Retinal pigment epithelial cell (primary cell): ENCODE results near the gene SMKR1.
"Not testable (repeated sequence)": the region's sequence is repeated elsewhere in the genome, so short reads cannot be mapped to it uniquely, and the experiment has no call there.

ENCODE experiments used
- DNase-seq: peaks from one replicate; pipeline ENCODE4 v3.0.0-alpha.2; 2010; ENCODE audit warnings: low read depth
- H3K4me3 ChIP-seq: 2 replicates; pipeline ENCODE4 v1.5.1; 2011; ENCODE audit warnings: mild to moderate bottlenecking, low read length, control low read depth, moderate library complexity
- TF ChIP-seq, protein P1 (sequence below): conservative IDR thresholded peaks from 2 replicates; pipeline ENCODE4 v1.5.1; 2011; ENCODE audit warnings: low read depth, low read length, control low read depth, inconsistent platforms

SMKR1 gene

DNA sequence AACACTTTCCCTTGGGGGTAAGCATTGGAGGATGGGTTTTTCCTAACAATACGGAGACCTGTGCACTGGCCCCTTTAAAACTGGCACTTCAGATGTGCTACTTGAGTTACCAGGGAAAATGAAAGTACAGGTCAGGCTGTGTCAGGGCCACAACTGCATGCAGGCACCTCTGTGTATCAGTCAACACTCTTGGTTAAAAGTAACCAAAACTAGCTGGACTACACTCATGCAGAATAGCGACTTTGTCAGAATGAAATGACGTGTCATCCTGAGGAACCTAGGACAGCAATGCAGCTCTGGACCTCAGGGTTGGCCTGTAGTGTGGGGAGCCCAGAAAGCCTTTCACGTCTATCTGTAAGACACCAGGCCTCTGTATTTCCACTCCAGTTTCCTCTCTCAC, 33.8 kb upstream of the SMKR1 start:
- DNase-seq, result no peak
- TF ChIP-seq, protein P1, sequence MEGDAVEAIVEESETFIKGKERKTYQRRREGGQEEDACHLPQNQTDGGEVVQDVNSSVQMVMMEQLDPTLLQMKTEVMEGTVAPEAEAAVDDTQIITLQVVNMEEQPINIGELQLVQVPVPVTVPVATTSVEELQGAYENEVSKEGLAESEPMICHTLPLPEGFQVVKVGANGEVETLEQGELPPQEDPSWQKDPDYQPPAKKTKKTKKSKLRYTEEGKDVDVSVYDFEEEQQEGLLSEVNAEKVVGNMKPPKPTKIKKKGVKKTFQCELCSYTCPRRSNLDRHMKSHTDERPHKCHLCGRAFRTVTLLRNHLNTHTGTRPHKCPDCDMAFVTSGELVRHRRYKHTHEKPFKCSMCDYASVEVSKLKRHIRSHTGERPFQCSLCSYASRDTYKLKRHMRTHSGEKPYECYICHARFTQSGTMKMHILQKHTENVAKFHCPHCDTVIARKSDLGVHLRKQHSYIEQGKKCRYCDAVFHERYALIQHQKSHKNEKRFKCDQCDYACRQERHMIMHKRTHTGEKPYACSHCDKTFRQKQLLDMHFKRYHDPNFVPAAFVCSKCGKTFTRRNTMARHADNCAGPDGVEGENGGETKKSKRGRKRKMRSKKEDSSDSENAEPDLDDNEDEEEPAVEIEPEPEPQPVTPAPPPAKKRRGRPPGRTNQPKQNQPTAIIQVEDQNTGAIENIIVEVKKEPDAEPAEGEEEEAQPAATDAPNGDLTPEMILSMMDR, result no peak
- no peak overlapping the region for H3K4me3 ChIP-seq

DNA sequence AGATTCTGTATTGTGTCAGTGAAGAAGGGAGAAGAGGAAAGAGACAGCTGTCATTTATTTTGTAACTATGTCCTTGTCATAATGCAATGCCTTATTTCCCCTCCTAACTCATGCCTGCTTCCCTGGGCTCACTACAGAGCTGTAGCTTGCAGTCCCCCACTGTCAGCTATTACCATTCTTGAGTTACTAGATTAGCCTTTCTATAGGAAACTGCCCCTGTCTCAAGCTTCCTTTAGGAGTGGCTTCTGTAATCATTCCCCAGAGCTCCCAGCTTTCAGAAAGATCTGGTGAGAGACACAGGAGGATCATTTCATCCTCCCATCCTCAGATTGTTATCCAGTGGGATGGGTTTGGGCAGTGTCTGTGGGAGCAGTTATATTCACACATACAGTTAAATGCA, 32.4 kb upstream of the SMKR1 start:
- no peak overlapping the region for H3K4me3 ChIP-seq
- no peak for DNase-seq

DNA sequence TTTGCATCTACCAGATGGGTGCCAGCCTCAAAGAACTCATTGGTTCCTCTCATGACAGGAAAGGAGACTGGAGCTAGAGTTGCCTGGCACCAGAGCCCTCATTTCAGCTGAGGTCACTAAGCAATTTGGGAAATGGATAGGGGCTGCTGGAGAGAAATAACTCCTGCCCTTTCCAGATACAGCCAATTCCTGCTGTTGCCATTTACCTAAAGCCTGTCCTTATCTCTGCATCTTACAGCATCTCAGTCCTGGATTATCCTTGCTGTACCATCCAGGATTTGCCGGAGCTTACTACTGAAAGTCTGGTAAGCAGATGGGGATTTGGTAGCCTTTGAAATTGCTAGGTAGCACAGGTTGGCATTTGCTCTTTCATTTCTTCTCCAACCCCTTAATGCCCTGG, 31.9 kb upstream of the SMKR1 start:
- no peak overlapping the region for H3K4me3 ChIP-seq
- no peak for DNase-seq
- TF ChIP-seq, protein P1, result no peak

More for the DNA sequence above, 32.4 kb upstream of the SMKR1 start:
- TF ChIP-seq, protein P1, result no peak

DNA sequence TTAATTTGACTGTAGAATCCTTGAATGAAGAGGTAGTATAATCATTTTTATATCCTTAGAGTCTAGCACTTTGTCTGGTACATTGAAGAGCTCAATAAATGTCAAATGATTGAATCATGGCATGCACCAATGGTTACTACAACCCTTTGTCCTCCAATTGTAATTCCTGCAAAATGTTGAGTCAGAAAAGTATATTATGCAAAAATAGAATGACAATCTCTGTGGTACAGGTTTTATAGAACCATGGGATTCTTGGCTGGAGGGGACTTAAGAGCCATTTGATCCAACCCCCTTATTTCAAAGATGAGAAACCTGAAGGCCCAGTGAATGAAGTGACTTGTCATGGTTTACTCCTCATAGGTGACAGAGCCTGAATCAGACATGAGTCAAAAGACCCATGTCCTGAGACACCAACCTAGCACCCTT, 30.9 kb upstream of the SMKR1 start:
- no peak overlapping the region for H3K4me3 ChIP-seq
- DNase-seq, result no peak
- TF ChIP-seq, protein P1, result no peak

DNA sequence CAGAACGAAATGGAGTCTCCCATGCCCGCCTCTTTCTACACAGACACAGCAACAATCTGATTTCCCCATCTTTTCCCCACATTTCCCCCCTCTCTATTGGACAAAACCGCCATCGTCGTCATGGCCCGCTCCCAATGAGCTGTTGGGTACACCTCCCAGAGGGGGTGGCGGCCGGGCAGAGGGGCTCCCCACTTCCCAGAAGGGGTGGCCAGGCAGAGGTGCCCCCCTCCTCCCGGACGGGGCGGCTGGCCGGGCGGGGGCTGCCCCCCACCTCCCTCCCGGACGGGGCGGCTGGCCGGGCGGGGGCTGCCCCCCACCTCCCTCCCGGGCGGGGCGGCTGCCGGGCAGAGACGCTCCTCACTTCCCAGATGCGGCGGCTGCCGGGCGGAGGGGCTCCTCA, 26.4 kb upstream of the SMKR1 start:
- DNase-seq, H3K4me3 ChIP-seq: not testable (repeated sequence)

DNA sequence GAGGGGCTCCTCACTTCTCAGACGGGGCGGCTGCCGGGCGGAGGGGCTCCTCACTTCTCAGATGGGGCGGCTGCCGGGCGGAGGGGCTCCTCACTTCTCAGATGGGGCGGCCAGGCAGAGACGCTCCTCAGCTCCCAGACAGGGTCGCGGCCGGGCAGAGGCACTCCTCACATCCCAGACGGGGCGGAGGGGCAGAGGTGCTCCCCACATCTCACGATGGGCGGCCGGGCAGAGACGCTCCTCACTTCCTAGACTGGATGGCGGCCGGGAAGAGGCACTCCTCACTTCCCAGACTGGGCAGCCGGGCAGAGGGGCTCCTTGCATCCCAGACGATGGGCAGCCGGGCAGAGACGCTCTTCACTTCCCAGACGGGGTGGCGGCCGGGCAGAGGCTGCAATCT, 25.9 kb upstream of the SMKR1 start:
- not testable (repeated sequence) for H3K4me3 ChIP-seq, DNase-seq

DNA sequence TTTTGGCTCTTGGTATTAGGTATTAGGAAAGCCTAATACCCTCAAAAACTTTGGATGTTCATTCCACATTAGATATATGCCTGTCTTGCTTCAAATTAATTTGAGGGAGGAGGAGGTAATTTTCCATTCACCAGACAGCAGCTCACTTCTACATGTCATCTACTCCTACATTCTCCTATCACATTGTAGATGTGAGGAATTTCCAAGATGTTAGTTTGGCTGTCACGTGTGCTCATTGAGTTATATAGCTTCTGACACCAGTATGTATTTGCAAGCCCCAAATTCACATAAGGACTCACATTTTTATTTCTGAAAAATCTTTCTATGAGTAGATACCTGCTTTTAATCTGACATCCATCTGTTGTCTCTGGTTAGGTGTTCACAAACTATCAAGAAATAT, 22.5 kb upstream of the SMKR1 start:
- TF ChIP-seq, protein P1, result no peak
- DNase-seq, result no peak
- no peak overlapping the region for H3K4me3 ChIP-seq

DNA sequence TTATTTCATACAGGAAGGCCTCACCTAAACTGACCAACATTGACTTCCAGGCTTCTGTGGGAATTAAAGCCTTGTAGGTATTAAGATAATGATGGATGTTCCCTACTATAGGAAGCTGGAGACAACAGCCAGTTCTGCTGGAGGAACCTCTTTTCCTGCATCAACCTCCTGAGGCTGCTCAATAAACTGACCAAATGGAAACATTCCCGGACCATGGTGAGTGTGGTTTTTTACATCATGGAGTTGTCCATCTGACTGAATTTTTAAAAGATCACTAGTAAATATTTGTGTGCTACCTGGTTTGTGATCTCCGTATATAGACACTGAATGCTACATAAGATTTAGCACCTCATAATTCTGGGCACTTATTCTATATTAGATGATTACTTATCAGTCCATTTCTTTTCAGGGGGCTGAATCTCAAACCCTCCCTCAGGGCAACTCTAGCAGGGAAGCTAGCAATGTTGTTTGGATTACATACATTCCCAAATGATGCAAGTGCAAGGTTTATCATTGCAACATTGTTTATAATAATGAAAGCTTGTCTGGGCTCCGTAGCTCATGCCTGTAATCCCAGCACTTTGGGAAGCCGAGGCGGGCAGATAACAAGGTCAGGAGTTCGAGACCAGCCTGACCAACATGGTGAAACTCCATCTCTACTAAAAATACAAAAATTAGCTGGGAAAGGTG, 21.5 kb upstream of the SMKR1 start:
- TF ChIP-seq, protein P1, result no peak
- no peak overlapping the region for H3K4me3 ChIP-seq
- DNase-seq, result no peak

DNA sequence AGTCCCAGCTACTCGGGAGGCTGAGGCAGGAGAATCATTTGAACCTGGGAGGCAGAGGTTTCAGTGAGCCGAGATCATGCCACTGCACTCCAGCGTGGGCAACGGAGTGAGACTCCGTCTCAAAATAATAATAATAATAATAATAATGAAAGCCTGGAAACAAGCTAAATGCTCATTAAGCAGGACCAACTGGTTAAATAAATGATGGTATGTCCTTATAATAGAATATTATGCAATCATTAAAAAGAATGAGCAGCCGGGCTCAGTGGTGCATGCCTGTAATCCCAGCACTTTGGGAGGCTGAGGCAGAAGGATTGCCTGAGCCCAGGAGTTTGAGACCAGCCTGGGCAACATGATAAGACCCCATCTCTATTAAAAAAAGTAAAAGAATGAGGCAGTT, 21.0 kb upstream of the SMKR1 start:
- DNase-seq, H3K4me3 ChIP-seq: not testable (repeated sequence)
